ENCODE results near the gene RBM15. TPM values are rescaled to one million over a fixed set of nuclear protein-coding genes. Genes with fewer than 3 reads are reported as not detected.

RBM15 gene
- total and polyA plus RNA-seq, 2 donors (not counting 3 experiments of a cell fraction or from before 2014, with no cell fraction given) = 8.5 to 29.5 TPM

GRCh38 chr1:110326826-110327225 lies 12.4 kb upstream of the RBM15 start:
- no peaks in the 10 kb centered on the region for H4K20me1 ChIP-seq (replicated peaks; ENCODE audit: control insufficient read depth, extremely low read depth, insufficient read depth, low read length)
- peaks cover 4% of the 10 kb centered on the region for H3K4me1 ChIP-seq (ENCODE audit: control insufficient read depth, extremely low read depth, insufficient read depth, low read length)
- DNase-seq (ENCODE audit: low read depth, low spot score) (no peak), FAIRE-seq (no peak)
- no peaks in the 10 kb centered on the region for H3K9me1 ChIP-seq (replicated peaks; ENCODE audit: control insufficient read depth, extremely low read depth, insufficient read depth, low read length)
- TF ChIP-seq MAX (IDR thresholded peaks at IDR 0.05; ENCODE audit: insufficient read depth, insufficient read length) = no peak
- TF ChIP-seq POLR2AphosphoS5 (IDR thresholded peaks at IDR 0.05; ENCODE audit: insufficient read depth, low read depth, low read length) = no peak
- no peak for TF ChIP-seq FOS (IDR thresholded peaks at IDR 0.05; ENCODE audit: borderline replicate concordance, insufficient read depth, low read length)
- no peak for TF ChIP-seq POLR2A (IDR thresholded peaks at IDR 0.05; ENCODE audit: low read depth, low read length)
- TF ChIP-seq CTCF (IDR thresholded peaks at IDR 0.05; ENCODE audit: extremely low read depth in 1 of 2, insufficient read depth in 1 of 2, low read depth in 1 of 2, low read length in 2 of 2) = no peak
- no peaks in the 10 kb centered on the region for H3K27me3 ChIP-seq (ENCODE audit: control insufficient read depth in 2 of 2, insufficient read depth in 2 of 2, low read length in 2 of 2)
- dilution Hi-C loops (cut with MboI; ENCODE audit: extremely low pct_ligation_motif_present, low sequenced_read_pairs) = no loop called here
- H3K27ac ChIP-seq (ENCODE audit: insufficient read depth, low read depth, low read length) = no peak overlapping the region
- POLR2A ChIA-PET = no interaction called here
- CTCF ChIA-PET = interaction anchor here (1.0 to 2.0 kb wide), 2 partner anchors 12 to 119 kb away, joined by 4 to 7 read pairs; no protein-coding TSS in a partner anchor
- no peaks in the 10 kb centered on the region for H3K79me2 ChIP-seq (ENCODE audit: control insufficient read depth, insufficient read depth, low read length)
- no peaks in the 10 kb centered on the region for H3K36me3 ChIP-seq (ENCODE audit: control insufficient read depth in 2 of 2, extremely low read depth in 1 of 2, insufficient read depth in 2 of 2, low read length in 2 of 2)
- no peak overlapping the region for H3K4me2 ChIP-seq (ENCODE audit: insufficient read depth, low read length)
- no peak overlapping the region for H3K9ac ChIP-seq (replicated peaks; ENCODE audit: extremely low read depth, insufficient read depth, low read length)
- intact Hi-C loops (cut with micrococcal nuclease) = no loop called here
- H3K4me3 ChIP-seq (replicated peaks in 1 of 3; ENCODE audit: insufficient read depth in 1 of 3, low read depth in 1 of 3, low read length in 3 of 3) = no peak overlapping the region
- H3K9me3 ChIP-seq (replicated peaks; ENCODE audit: control insufficient read depth, insufficient read depth, low read length) = no peaks in the 10 kb centered on the region
- H2AFZ ChIP-seq (ENCODE audit: low read depth, low read length) = no peak overlapping the region
- no TSS peak for BruUV-seq (replicated peaks)

- Histone ChIP-seq H3K9me3 (replicated peaks; ENCODE audit: control insufficient read depth, insufficient read depth, low read length) (no peaks in the 10 kb centered on the region), H3K27ac (ENCODE audit: insufficient read depth, low read depth, low read length) (no peak overlapping the region), H3K36me3 (ENCODE audit: control insufficient read depth in 2 of 2, extremely low read depth in 1 of 2, insufficient read depth in 2 of 2, low read length in 2 of 2) (no peaks in the 10 kb centered on the region), H4K20me1 (replicated peaks; ENCODE audit: control insufficient read depth, extremely low read depth, insufficient read depth, low read length) (no peaks in the 10 kb centered on the region), H2AFZ (ENCODE audit: low read depth, low read length) (no peak overlapping the region), H3K9ac (replicated peaks; ENCODE audit: extremely low read depth, insufficient read depth, low read length) (no peak overlapping the region), H3K4me2 (ENCODE audit: insufficient read depth, low read length) (no peak overlapping the region), H3K4me1 (ENCODE audit: control insufficient read depth, extremely low read depth, insufficient read depth, low read length) (peaks cover 4% of the 10 kb centered on the region), H3K4me3 (replicated peaks in 1 of 3; ENCODE audit: insufficient read depth in 1 of 3, low read depth in 1 of 3, low read length in 3 of 3) (no peak overlapping the region), H3K27me3 (ENCODE audit: control insufficient read depth in 2 of 2, insufficient read depth in 2 of 2, low read length in 2 of 2) (no peaks in the 10 kb centered on the region), H3K79me2 (ENCODE audit: control insufficient read depth, insufficient read depth, low read length) (no peaks in the 10 kb centered on the region), H3K9me1 (replicated peaks; ENCODE audit: control insufficient read depth, extremely low read depth, insufficient read depth, low read length) (no peaks in the 10 kb centered on the region)
- no peak for DNase-seq (ENCODE audit: low read depth, low spot score)
- intact Hi-C loops (cut with micrococcal nuclease) = no loop called here
- no peak for TF ChIP-seq JUN (IDR thresholded peaks at IDR 0.05; ENCODE audit: borderline replicate concordance, insufficient read depth, insufficient read length, low read depth)
- peak; percentile 29 for TF ChIP-seq FOS (IDR thresholded peaks at IDR 0.05; ENCODE audit: borderline replicate concordance, insufficient read depth, low read length)
- TF ChIP-seq MYC (IDR thresholded peaks at IDR 0.05; ENCODE audit: low read depth, low read length) = no peak
- TF ChIP-seq CTCF (IDR thresholded peaks at IDR 0.05; ENCODE audit: extremely low read depth in 1 of 2, insufficient read depth in 1 of 2, low read depth in 1 of 2, low read length in 2 of 2) = no peak
- TF ChIP-seq MAX (IDR thresholded peaks at IDR 0.05; ENCODE audit: insufficient read depth, insufficient read length) = no peak
- TF ChIP-seq GATA2 (IDR thresholded peaks at IDR 0.05; ENCODE audit: insufficient read depth, insufficient read length, low read depth, low read length) = peak; percentile 27
- no peak for TF ChIP-seq EZH2 (IDR thresholded peaks at IDR 0.05; ENCODE audit: borderline replicate concordance, low read depth, low read length, severe bottlenecking)
- TF ChIP-seq POLR2A (IDR thresholded peaks at IDR 0.05; ENCODE audit: low read depth, low read length) = no peak
- TF ChIP-seq POLR2AphosphoS5 (IDR thresholded peaks at IDR 0.05; ENCODE audit: insufficient read depth, low read depth, low read length) = no peak
- FAIRE-seq = no peak
- dilution Hi-C loops (cut with MboI; ENCODE audit: extremely low pct_ligation_motif_present, low sequenced_read_pairs) = no loop called here
- BruUV-seq (replicated peaks) = no TSS peak
- CTCF ChIA-PET = interaction anchor here (1.2 to 1.5 kb wide), 2 partner anchors 11 to 132 kb away, joined by 4 to 7 read pairs; no protein-coding TSS in a partner anchor
- POLR2A ChIA-PET = interaction anchor here (1.6 kb wide), 1 partner anchor 10 kb away, joined by 3 read pairs; no protein-coding TSS in a partner anchor
Measured at GRCh38 chr1:110328274-110328673, 10.9 kb upstream of the RBM15 start.

Data from endothelial cell of umbilical vein (primary cell).